Activated naive CD4-positive, alpha-beta T cell treated with anti-CD3 and anti-CD28 coated beads for 36 hours (primary cell): ENCODE results near the gene ATP6V0A1. TPM values are rescaled to one million over a fixed set of nuclear protein-coding genes. Genes with fewer than 3 reads are reported as not detected.
A peak's percentile ranks its signal among the peaks of the same experiment; 100 is the strongest.
"Not testable (repeated sequence)": the region's sequence is repeated elsewhere in the genome, so short reads cannot be mapped to it uniquely, and the experiment has no call there.

Experiments used
- CTCF ChIA-PET: fragments of 350-600 bp; sonication (Branson Sonifier 250); formaldehyde crosslinking; loops from one replicate; lab custom pipeline; 2021; ENCODE audit warnings: antibody characterized with exemption; lab: Charles Lee
- DNase-seq: peaks from one replicate; pipeline ENCODE4 v3.0.0-alpha.2; 2020
- H3K27ac Mint-ChIP-seq: one replicate; pipeline ENCODE4 v1.8.0; 2021; ENCODE audit warnings: mild to moderate bottlenecking, mixed read lengths
- H3K27me3 Mint-ChIP-seq: one replicate; pipeline ENCODE4 v1.8.0; 2021; ENCODE audit warnings: low read depth, mixed read lengths
- H3K36me3 Mint-ChIP-seq: one replicate; pipeline ENCODE4 v1.8.0; 2021; ENCODE audit warnings: low read depth, mixed read lengths
- H3K4me1 Mint-ChIP-seq: one replicate; pipeline ENCODE4 v1.8.0; 2021; ENCODE audit warnings: low read depth, mixed read lengths
- H3K4me3 Mint-ChIP-seq: one replicate; pipeline ENCODE4 v1.8.0; 2021; ENCODE audit warnings: mild to moderate bottlenecking, moderate library complexity, mixed read lengths
- H3K9me3 Mint-ChIP-seq: one replicate; pipeline ENCODE4 v1.8.0; 2021; ENCODE audit warnings: mixed read lengths
- intact Hi-C: fragments of 100-400 bp; cut with micrococcal nuclease; formaldehyde crosslinking; loops from one replicate; pipeline ENCODE4 v1.15.1; 2023
- total RNA-seq, 2 experiments: library from RNA; stranded (reverse); gene quantifications; one replicate each; pipeline ENCODE4 v1.2.3, GENCODE V29; 2021

Gene ATP6V0A1
- total RNA-seq, 2 experiments from 2014 or later, result 9.9 to 10.3 TPM

DNA sequence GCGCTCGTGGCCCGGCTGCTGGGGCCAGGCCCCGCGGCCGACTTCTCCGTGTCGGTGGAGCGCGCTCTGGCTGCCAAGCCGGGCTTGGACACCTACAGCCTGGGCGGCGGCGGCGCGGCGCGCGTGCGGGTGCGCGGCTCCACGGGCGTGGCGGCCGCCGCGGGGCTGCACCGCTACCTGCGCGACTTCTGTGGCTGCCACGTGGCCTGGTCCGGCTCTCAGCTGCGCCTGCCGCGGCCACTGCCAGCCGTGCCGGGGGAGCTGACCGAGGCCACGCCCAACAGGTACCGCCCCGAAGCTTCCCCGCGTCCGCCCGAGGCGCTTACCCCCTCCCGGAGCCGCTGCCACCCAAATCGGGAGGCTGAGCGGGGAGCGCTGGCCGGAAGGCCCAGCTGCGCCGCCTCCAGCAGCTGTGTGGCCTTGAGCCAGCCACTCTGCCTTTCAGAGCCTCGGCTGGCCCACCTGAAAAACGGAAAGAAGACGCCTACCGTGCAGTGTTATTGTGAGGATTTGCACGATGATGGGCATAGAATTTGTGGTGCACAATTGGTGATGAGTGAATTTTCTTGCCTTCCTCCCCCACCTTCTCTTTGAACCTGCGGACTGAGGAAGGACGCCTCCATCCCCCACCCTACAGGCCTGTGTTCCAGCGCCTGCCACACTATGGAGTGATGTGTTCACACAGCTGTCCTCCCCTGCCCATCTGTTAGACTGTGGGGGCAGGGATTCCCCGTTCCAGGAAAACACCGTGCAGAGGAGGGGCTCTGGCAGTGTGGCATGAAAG is 77.9 kb downstream of the ATP6V0A1 start:
- peak overlapping the region; percentile 85 for H3K4me3 Mint-ChIP-seq
- no peaks in the 10 kb centered on the region for H3K9me3 Mint-ChIP-seq
- peak; percentile 80 for DNase-seq
- no peaks in the 10 kb centered on the region for H3K27me3 Mint-ChIP-seq
- intact Hi-C loops, result no loop called here
- H3K4me1 Mint-ChIP-seq, result peaks cover 44% of the 10 kb centered on the region
- H3K36me3 Mint-ChIP-seq, result peaks cover 12% of the 10 kb centered on the region
- CTCF ChIA-PET, result interaction anchor here (0.6 to 2.1 kb wide), 10 partner anchors 9 to 571 kb away, joined by 3 to 7 read pairs (median 3); partner anchors contain the start of gene PLEKHH3
- H3K27ac Mint-ChIP-seq, result peak overlapping the region; percentile 74

DNA sequence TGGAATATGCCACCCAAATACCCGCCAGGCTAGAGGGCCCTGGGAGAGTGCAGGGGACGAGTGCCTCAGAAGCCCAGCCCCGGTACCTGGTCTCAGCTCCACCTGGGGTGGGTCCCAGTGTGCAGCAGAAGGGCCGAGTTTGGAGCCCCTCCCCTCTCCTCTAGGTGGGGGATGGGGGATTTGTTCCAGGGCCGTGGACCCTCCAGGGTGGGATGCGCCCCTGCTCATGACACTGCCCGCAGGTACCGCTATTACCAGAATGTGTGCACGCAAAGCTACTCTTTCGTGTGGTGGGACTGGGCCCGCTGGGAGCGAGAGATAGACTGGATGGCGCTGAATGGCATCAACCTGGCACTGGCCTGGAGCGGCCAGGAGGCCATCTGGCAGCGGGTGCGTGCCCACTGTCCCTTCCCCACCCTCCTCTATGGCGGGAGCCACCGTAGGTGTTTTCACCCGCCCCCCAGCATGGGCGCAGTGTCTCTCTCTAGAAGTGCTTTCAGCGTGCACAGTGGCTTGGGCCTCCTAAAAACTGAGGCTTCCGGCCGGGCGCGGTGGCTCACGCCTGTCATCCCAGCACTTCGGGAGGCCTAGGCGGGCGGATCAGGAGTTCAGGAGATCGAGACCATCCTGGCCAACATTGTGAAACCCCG is 78.6 kb downstream of the ATP6V0A1 start:
- no peak overlapping the region for H3K27ac Mint-ChIP-seq
- H3K36me3 Mint-ChIP-seq, result peaks cover 12% of the 10 kb centered on the region
- no peaks in the 10 kb centered on the region for H3K27me3 Mint-ChIP-seq
- intact Hi-C loops, result no loop called here
- H3K4me3 Mint-ChIP-seq, result peak overlapping the region; percentile 85
- CTCF ChIA-PET, result interaction anchor here (0.6 to 2.1 kb wide), 5 partner anchors 10 to 62 kb away, joined by 3 to 7 read pairs (median 3); no protein-coding TSS in a partner anchor
- DNase-seq, result no peak
- peaks cover 42% of the 10 kb centered on the region for H3K4me1 Mint-ChIP-seq
- no peaks in the 10 kb centered on the region for H3K9me3 Mint-ChIP-seq

GRCh38 chr17:42537826-42538451 is 79.3 kb downstream of the ATP6V0A1 start:
- intact Hi-C loops, result no loop called here

DNA sequence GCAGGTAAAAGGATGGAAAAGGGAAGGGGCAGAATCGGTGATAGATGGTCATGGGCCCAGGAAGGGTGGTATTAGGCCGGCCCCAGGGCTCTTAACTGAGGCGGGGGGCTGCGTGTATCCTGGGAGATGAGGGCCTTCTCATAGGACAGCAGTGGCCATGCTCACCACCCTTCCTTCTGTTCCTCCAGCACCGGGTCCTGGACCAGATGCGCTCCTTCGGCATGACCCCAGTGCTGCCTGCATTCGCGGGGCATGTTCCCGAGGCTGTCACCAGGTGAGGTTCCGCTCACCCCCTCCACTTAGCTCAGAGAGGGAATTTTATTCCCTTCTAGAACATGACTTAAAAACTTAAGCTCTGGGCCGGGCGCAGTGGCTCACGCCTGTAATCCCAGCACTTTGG is 79.8 kb downstream of the ATP6V0A1 start:
- Mint-ChIP-seq H3K36me3 (peaks cover 14% of the 10 kb centered on the region), H3K4me1 (peaks cover 42% of the 10 kb centered on the region), H3K27me3 (no peaks in the 10 kb centered on the region), H3K4me3 (no peak overlapping the region), H3K27ac (no peak overlapping the region), H3K9me3 (no peaks in the 10 kb centered on the region)
- CTCF ChIA-PET, result interaction anchor here (0.5 to 0.9 kb wide), 2 partner anchors 11 to 201 kb away, joined by 3 to 4 read pairs; no protein-coding TSS in a partner anchor
- no peak for DNase-seq
- intact Hi-C loops, result no loop called here

More at GRCh38 chr17:42537826-42538451, 79.3 kb downstream of the ATP6V0A1 start:
- Mint-ChIP-seq H3K27ac (peak overlapping the region; percentile 32), H3K36me3 (peaks cover 14% of the 10 kb centered on the region), H3K4me3 (peak overlapping the region; percentile 85), H3K27me3 (no peaks in the 10 kb centered on the region), H3K9me3 (no peaks in the 10 kb centered on the region), H3K4me1 (peaks cover 42% of the 10 kb centered on the region)
- CTCF ChIA-PET, result interaction anchor here (0.9 kb wide), 1 partner anchor 11 kb away, joined by 5 read pairs; no protein-coding TSS in a partner anchor
- no peak for DNase-seq

GRCh38 chr17:42540558-42540957 is 81.9 kb downstream of the ATP6V0A1 start:
- H3K27ac Mint-ChIP-seq, result peak overlapping the region; percentile 66
- H3K4me3 Mint-ChIP-seq, result not testable (repeated sequence)

DNA sequence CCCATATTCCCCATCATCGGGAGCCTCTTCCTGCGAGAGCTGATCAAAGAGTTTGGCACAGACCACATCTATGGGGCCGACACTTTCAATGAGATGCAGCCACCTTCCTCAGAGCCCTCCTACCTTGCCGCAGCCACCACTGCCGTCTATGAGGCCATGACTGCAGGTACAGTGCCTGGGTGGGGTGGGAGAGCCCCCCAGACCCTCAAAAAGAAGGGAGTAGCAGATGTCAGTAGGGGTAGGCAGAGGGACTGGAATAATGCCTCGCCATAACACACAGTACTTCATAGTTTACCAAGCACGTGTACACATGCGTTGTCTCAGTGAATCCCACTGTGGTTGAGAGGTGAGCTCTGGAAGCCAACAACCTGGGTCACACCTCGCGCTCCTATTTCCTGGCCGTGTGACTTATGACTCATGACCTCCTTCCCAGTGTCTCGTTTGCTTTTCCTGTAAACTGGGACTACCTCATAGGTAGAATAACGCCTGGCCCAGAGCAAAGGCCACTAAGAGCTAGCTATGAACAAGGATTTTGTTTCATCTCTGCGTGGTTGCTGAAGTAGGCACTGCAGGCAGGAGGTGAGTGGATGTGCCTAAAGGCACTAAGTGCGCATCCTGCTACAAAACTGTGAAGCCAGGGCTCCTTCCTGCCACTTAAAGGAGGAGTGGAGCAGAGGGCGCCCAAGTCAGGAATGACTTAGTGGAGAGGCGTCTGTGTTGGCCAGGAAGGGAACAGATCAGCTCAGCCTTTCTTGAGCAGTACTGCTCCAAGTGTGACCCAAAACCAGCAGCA is 82.6 kb downstream of the ATP6V0A1 start:
- H3K27ac Mint-ChIP-seq, result peak overlapping the region; percentile 66
- H3K4me3 Mint-ChIP-seq, result no peak overlapping the region
- H3K4me1 Mint-ChIP-seq, result peaks cover 35% of the 10 kb centered on the region
- no peaks in the 10 kb centered on the region for H3K27me3 Mint-ChIP-seq
- CTCF ChIA-PET, result interaction anchor here (0.6 to 1.5 kb wide), 6 partner anchors 11 to 1940 kb away, joined by 3 to 7 read pairs (median 5); no protein-coding TSS in a partner anchor
- no peaks in the 10 kb centered on the region for H3K9me3 Mint-ChIP-seq
- DNase-seq, result peak; percentile 71
- H3K36me3 Mint-ChIP-seq, result peaks cover 14% of the 10 kb centered on the region
- intact Hi-C loops, result no loop called here

More at GRCh38 chr17:42540558-42540957, 81.9 kb downstream of the ATP6V0A1 start:
- DNase-seq, H3K9me3 Mint-ChIP-seq, H3K27me3 Mint-ChIP-seq, intact Hi-C loops: not testable (repeated sequence)
- CTCF ChIA-PET, result interaction anchor here (0.6 to 1.5 kb wide), 3 partner anchors 10 to 1939 kb away, joined by 6 to 7 read pairs (median 6); no protein-coding TSS in a partner anchor
- Mint-ChIP-seq H3K4me1 (peaks cover 37% of the 10 kb centered on the region), H3K36me3 (peaks cover 14% of the 10 kb centered on the region)

GRCh38 chr17:42543190-42544079 is 84.8 kb downstream of the ATP6V0A1 start:
- CTCF ChIA-PET, result interaction anchor here (0.6 kb wide), 1 partner anchor 39 kb away, joined by 3 read pairs; no protein-coding TSS in a partner anchor

GRCh38 chr17:42544874-42545283 is 86.2 kb downstream of the ATP6V0A1 start:
- Mint-ChIP-seq H3K27me3 (no peaks in the 10 kb centered on the region), H3K36me3 (peaks cover 6% of the 10 kb centered on the region), H3K4me3 (no peak overlapping the region), H3K27ac (no peak overlapping the region), H3K4me1 (peaks cover 25% of the 10 kb centered on the region), H3K9me3 (no peaks in the 10 kb centered on the region)
- CTCF ChIA-PET, result no interaction called here
- DNase-seq, result no peak
- intact Hi-C loops, result no loop called here

More at GRCh38 chr17:42543190-42544079, 84.8 kb downstream of the ATP6V0A1 start:
- Mint-ChIP-seq H3K27me3 (no peaks in the 10 kb centered on the region), H3K36me3 (peaks cover 11% of the 10 kb centered on the region), H3K4me1 (peaks cover 20% of the 10 kb centered on the region), H3K9me3 (no peaks in the 10 kb centered on the region), H3K27ac (no peak overlapping the region), H3K4me3 (no peak overlapping the region)
- DNase-seq, result no peak
- intact Hi-C loops, result no loop called here

DNA sequence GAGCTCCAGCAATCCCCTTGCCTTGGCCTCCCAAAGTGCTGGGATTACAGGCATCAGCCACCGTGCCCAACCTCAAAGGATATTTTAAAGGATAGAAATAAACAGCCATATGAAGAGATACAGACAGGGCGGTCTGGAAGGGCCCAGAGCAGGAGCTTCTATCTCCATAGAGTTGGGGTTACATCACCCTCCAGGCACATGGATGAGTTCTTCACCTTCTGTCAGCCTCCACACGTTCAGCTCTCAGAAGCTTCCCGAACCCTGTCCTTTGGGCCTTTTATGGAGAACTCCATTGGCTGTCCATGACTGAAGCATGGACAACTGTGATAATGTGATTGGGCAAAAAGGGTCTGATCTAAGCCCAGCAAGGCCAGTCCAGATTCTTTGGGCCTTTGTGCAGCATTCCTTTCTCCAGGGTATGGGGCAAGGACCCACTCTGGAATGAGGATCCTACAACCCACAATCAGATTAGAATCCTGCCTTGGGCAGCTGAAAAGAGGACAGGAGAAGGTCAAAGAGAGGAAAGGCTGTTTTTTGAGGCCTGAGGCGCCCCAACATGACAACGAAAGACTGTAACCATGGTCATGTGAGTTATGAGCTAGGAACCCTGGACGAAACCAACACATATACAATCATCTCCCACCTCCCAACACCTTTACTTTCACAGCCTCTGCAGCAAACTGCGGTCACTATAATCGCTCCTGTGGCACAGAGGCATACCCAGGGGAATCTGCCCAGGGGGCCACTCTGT is 87.3 kb downstream of the ATP6V0A1 start:
- H3K36me3 Mint-ChIP-seq, H3K27me3 Mint-ChIP-seq, DNase-seq, H3K9me3 Mint-ChIP-seq, intact Hi-C loops, H3K4me3 Mint-ChIP-seq, H3K27ac Mint-ChIP-seq: not testable (repeated sequence)
- peaks cover 17% of the 10 kb centered on the region for H3K4me1 Mint-ChIP-seq
- CTCF ChIA-PET, result interaction anchor here (0.6 to 0.8 kb wide), 2 partner anchors 19 to 22 kb away, joined by 3 to 4 read pairs; no protein-coding TSS in a partner anchor

DNA sequence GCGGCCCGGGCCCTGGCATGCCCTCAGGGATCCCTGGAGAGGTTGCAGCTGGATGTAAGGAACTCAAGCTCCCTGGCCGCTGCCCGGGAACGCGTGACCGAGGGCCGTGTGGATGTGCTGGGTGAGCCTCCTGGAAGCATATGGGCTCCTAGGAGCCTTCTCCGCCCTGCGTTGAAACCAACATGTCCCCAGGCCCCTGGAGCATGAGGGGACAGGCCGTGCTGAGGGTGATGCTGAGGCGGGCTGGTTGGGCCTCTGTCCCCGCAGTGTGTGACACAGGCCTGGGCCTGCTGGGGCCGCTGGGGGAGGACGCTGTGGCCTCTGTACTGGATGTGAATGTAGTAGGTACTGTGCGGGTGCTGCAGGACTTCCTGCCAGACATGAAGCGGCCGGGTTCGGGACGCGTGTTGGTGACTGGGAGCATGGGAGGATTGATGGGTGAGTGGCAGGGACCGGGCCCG is 88.4 kb downstream of the ATP6V0A1 start:
- CTCF ChIA-PET, result no interaction called here
- intact Hi-C loops, result no loop called here
- H3K27me3 Mint-ChIP-seq, result no peaks in the 10 kb centered on the region
- H3K4me1 Mint-ChIP-seq, result peaks cover 9% of the 10 kb centered on the region
- H3K4me3 Mint-ChIP-seq, result no peak overlapping the region
- peaks cover 2% of the 10 kb centered on the region for H3K36me3 Mint-ChIP-seq
- no peak overlapping the region for H3K27ac Mint-ChIP-seq
- H3K9me3 Mint-ChIP-seq, result no peaks in the 10 kb centered on the region
- DNase-seq, result no peak
